NCI-H1694 (cell line): ENCODE measurements around the gene MMP23B.
"Not testable (repeated sequence)": the region's sequence is repeated elsewhere in the genome, so short reads cannot be mapped to it uniquely, and the experiment has no call there.

Experiments used
- DNase-seq: peaks from one replicate; lab custom pipeline; 2025; lab: John Stamatoyannopoulos, UW

The MMP23B gene

DNA sequence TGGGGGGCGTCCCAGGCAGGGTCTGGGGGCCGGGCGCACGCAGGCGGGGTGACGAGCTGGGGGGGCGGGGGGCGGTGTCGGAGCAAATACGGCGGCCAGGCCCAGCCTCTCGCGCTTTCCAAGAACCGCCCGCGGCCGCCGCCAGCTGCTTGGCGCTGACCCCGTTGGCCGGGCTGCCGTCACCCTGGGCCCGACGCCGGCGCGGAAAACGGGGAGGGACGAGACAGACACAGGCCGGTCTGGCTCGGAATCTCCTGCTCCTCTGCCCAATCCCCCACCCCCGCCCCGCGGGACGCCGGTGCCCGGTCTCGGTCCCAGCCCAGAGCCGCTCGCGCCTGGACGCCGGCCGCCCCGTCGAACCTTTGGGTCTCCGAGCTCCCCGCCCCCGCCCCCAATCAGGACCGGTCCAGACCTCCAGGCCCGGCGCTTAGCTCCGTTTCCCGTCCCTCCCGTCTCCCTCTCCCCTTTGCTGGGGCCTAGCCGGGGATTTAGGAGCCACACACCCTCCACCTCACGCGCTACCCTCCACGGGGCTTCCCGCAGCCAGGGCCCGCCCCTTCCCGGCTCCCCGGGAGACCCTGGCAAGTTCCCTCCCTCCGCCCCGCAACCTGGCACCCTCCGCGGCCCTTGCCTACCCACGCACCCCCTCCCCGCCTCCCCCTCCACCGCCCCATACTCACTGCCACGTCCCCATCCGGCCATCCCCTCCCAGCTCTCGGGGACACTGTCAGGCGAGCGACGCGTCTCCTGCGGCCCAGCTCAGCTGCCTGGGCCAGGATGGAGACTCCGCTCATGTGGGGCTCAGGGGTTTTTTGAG lies 800 bp upstream of the MMP23B start:
- no peak for DNase-seq

DNA sequence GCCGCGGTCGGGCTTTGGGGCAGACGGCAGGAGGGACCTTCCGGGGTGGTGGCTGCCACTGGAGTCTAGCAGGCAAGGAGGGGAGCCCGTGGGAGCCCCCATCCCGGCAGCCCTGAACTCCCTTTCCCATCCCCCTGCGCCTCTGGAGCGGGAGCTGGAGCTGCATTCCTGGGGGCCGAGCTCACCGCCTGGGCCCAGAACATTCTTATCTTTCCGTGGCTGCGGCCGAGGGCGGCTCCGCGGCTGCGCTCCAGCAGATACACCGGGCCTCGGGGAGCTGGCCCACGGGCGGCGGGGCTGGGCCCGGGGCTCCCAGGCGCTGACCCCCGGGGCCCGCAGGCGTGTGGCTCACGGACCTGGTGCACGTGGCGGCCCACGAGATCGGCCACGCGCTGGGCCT lies 1.4 kb downstream of the MMP23B start:
- DNase-seq: not testable (repeated sequence)

DNA sequence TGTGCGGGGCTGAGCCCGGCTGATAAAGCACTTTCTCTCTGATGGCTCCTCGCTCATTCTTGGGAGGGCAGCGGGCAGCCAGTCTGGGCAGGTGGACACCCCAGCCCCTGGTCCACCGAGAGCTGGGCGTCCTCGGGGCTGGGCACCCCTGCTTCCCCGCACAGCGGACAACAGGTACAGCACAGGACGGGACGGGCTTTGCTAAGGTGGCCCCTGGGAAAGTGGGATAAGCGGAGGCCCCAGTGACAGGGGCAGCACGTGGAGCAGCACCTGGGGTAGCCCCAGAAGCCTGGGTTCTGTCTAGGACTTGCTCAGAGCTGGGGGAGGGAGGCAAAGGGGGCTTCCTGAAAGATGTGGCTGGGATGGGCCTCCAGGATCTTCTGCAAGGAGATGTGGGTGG lies 2.6 kb downstream of the MMP23B start:
- not testable (repeated sequence) for DNase-seq

DNA sequence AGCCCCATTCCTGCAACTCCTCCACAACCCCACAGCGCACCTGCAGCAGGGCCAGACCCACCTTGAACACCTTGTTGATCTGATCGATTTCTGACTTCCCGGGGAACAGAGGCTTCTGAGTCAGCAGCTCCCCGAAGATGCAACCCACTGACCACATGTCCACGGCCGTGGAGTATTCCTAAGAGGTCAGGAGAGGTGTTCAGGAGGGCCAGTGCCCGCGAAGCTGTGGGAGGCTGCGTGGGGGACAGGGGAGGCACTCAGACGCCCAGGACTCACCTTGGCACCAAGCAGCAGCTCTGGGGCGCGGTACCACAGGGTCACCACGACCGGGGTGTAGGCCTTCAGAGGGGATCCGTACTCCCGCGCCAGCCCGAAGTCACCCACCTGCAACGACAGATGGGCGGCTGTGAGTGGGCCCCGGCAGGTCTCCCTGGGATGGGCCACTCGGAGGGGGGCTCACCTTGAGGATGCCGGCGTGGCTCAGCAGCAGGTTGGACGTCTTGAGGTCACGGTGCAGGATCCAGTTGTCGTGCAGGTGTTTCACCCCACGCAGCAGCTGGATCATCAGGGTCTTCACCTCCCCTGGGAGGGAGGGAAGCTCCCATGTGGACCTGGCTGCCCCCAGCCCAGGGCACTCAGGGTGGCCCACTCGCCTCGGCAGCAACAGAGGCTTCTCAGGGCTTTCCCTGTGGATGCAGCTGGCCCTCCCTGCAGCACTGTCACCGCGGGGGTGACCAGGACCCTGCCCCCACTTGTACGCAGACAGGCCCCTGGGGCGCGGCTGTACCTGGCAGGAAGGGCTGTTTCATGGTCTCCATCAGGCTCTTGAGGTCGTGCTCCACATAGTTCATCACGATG lies 4.9 kb downstream of the MMP23B start:
- not testable (repeated sequence) for DNase-seq

DNA sequence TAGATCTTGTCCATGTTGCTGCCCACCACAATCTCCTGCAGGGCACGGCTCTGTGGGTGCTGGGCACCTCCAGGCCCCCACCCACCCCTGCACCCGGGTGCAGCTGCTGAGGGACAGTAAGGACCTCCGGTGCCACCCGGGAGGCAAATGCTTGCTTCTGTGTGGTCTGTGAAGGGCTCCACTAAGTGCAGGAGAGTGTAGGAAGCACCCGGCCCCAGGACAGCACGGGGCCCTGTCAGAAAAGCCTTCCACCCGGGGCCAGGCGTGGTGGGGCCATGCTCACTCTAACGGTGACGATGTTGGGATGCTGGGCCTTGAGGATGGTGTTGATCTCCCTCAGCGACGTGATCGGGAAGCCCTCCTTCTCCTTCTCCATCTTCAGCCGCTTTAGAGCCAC lies 5.5 kb downstream of the MMP23B start:
- DNase-seq: not testable (repeated sequence)

DNA sequence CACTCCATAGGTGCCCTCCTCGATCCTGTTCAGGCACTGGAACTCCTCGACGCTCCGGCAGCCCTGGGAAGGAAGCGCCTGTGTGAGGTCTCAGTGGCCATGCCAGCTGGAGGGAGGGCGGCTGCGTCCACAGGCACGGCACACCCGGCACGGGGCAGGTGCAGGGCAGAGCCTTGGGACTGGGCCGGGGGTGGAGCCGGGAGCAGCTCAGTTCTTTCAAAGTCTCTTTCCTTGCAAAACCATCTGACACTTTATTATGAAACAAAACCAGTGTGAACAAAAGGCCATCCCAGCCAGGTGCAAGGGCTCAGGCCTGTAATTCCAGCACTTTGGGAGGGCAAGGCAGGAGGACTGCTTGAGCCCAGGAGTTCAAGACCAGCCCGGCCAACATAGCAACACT lies 6.6 kb downstream of the MMP23B start:
- DNase-seq: not testable (repeated sequence)

DNA sequence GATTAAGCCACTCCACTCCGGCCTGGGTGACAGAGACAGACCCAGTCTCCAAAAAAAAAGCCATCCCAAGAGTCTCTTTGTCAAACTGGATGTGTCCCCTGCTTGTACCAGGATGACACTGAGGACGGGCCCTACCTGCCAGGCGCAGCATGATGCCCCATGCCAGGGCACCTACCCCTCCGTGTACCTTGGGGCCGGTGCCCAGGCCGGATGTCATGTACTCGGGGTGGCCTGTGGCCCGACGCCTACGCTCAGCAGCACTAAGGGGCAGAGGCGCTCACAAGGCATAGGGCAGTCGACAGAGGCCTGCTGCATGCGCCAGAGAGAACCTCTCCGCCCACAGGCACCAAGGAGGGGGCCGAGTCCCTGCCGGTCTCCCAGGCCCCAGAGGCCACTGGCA lies 7.4 kb downstream of the MMP23B start:
- DNase-seq: not testable (repeated sequence)

DNA sequence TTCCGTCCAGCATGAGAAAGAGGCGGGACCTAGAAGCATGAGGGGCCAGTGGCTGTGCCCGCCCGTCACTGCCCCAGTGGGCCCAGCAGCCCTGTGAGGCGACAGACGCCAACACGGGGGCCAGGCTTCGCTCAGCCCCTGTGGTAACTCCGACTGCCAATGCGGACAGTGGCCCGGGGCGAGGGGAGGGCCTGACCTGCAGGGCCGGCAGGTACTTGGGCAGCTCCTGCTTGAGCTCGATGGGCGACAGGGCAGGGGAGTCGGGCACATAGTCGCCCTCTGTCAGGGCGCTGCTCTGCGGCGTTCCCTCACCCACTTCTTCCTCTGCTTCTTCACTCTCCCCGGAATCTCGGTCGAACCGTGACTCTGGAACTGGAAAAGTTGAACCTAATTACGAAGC lies 8.1 kb downstream of the MMP23B start:
- not testable (repeated sequence) for DNase-seq

DNA sequence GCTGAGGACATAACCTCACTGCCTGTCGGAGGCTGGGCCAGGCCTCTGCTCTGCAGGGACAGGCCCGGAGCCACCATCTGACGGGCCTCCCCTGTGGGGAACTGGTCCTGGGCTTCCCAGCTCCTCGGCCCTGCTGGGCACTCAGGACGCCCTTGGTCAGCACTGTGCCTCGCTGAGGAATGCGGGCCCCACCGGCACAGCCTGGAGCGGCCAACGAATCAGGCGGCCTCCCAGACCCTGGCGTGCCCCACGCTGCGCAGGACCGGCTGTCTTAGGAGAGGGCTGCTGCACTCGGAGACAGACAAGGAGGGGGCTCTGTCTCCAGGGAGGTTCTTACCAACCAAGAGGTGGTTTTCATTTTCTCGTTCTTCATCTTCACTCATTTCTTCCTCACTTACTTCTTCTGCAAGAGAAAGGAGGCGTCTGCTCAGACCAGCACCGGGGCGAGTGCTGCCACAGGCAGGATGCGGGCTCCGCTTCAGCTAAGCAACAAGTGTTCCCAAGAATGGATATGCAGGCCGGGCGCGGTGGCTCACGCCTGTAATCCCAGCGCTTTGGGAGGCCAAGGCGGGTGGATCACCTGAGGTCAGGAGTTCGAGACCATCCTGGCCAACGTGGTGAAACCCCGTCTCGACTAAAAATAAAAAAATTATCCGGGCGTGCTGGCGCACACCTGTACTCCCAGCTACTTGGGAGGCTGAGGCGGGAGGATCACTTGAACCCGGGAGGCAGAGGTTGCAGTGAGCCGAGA lies 8.9 kb downstream of the MMP23B start:
- DNase-seq: not testable (repeated sequence)

DNA sequence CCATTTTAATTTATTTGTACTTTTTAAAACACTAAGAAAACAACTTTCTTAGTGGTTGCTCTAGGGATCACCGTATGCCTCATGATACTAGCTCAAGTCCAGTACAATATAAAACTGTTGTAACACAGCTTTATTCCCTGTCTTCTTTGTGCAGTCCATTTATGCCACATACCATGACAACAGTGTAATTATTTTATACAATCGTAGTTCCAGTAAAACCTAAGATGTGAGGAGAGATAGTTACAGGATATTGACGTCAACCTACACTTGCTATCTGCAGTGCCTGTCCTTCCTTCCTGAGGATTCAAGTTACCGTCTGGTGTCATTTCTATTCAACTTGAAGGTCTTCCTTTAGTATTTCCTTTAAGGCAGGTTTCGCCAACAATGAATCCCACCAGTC lies 14.4 kb downstream of the MMP23B start:
- not testable (repeated sequence) for DNase-seq

DNA sequence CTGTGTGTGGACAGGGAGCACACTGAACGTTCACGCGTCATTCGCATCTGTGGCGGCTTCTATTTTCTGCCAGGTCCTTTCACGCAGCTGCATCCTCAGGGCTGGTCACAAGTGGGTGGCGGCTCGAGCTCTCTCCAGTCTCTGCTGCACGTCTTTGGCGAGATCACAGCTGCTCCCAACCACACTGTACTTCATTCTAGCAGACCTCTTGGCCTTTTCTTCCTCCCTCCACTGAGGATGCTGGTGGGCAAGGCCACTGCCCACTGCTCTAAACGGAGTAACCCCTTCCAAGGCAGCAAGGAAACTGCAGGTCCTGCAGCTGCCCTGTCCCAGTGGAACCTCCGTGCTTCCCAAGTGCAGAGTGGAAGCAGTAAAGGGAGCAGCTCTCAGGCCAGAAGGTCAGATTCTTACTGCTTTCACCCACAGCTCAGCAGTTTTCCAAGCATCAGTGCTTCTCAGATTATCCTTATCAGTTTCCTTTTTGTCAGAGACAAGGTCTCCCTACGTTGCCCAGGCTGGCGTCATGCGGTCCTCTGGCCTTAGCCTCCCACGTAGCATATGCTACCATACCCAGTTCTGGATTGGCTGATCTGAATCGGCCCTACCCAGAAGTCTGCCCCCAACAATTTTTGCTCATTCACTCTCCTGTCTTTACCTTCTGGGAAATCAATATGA lies 15.7 kb downstream of the MMP23B start:
- not testable (repeated sequence) for DNase-seq

DNA sequence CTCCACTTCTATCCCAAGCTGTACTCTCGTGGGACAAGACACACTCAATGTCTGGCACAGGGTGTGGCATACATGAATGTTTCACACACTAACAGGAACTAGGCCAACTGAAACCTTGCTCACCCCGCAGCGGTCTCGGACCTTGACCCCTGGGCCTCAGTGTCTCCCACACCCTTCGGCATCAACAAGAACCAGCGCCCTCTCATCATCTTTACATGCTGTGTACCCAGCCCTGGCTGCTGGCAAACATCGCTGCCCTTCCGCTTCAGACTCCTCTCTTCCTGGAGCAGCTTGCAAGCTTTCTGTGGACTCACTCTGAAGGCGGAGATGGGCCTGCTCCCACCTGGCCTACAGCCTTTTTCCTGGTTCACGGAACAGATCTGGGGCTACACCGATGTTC lies 16.3 kb downstream of the MMP23B start:
- DNase-seq: not testable (repeated sequence)

DNA sequence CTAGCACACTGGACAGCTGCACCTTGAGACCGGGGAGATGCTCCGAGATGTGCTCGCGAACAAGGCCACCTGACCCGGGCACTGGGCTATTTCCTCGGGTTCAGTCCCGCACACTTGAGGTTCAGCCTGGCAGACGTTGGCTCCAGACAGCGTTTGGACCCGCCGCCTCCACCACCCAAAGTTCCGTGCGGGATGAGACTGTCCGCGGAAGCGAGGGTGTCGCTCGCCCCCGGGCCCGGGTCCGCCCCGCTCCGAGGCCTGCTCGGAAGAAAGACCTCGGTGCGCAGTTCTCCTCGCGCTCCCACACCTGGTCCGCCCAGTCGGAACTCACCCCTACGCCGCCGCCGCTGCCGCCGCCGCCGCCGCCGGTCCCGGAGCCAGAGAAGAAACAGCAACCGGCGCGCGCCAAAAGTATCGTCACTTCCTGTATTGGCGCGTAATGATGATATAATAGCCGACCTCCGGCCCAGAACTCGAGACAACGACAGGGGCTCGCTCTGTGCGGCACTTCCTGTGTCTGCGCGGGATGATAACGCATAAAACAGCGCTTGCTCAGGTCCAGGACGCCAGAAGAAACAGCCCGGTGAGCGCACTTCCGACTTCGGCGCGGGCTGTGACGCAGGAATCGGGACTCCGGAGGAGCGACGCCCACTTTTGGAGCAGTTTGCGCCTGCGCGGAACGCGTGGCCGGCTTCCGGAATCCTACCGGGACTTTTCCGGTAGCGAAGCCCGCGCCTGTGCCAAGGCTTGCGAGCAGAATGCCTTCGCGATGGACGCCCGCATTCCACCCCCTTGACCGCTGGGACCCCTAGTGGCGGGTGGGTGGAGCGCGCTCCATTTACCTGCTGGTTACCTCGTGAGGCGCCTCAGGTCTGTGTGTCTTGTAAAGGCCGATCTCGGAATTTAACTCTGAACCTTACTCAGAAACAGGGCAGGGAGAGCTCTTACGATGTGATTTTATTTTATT lies 26.9 kb downstream of the MMP23B start, which contains the start of gene CDK11B:
TSS of gene CDK11B (minus strand) at position 422 of the 967 bp plus-strand sequence. CDS start 1,519 bp downstream, outside the sequence.
- peak; percentile 71 for DNase-seq

DNA sequence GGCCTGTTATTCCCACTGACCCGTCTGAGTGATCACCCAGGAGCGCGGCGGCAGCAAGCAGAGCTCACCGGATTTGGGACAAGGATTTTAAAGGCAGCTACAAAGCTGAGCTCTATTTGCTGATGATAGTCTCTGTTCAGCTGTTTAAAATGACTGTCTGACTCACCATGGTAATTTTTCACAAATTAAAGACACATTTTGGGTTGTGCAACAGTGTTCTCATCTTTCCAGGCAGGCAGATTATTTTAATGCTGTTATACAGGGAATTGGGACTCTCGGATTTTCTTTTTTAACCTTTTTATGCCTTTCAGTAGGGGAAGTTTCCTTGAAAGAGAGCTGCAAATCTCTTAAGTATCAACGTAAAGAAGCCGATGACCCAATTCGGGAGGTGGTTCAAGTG lies 30.4 kb downstream of the MMP23B start:
- DNase-seq: not testable (repeated sequence)

DNA sequence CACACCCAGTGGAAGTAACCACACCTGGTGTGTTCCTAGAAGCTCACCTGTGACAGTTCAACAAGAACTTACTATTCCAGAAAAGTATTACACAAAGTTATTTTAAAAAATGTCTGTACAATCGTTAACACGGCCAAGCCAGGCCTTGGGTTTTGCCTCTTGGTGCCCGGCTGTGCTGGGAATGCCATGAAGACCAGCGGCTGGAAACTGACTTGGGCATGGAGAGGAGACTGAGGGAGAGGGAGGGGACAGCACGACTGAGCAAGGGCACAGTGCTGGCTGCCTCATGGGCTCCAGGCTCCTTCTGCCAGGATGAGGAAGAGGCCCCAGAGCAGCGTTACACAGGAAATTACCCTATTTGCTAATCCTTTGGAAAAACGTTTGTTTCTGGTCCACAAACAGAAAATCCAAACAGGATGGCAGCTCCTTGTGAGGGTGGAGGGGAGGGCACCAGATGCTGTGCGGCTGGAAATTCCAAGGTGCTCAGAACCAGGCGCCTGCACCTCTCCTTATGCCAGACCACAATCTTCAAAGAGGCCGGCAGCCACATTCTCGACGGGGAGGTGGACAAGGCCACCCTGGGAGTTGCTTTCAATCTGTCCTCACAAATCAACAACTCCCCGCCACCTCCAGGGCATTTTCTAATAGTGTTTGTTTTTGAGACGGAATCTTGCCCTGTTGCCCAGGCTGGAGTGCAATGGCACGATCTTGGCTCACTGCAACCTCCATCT lies 31.0 kb downstream of the MMP23B start:
- not testable (repeated sequence) for DNase-seq

DNA sequence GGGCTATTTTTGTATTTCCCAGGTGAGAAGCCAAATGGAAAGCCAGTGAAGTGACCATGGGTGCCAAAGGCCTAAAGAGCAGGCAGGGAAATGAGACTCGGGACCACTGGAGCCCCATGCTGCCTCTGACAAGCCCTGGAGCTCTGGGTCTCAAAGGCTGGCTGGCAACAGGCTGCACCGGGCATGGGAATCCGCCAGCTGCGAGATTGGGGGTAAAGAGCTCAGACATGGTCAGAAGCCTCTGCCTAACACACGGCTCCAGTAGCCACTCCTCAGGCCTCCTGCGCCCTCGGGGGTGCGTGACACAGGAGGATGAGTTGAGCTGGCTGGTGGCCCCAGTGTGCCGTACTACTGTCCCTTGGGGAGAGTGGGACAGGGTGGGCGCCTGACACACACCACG lies 32.3 kb downstream of the MMP23B start:
- not testable (repeated sequence) for DNase-seq

DNA sequence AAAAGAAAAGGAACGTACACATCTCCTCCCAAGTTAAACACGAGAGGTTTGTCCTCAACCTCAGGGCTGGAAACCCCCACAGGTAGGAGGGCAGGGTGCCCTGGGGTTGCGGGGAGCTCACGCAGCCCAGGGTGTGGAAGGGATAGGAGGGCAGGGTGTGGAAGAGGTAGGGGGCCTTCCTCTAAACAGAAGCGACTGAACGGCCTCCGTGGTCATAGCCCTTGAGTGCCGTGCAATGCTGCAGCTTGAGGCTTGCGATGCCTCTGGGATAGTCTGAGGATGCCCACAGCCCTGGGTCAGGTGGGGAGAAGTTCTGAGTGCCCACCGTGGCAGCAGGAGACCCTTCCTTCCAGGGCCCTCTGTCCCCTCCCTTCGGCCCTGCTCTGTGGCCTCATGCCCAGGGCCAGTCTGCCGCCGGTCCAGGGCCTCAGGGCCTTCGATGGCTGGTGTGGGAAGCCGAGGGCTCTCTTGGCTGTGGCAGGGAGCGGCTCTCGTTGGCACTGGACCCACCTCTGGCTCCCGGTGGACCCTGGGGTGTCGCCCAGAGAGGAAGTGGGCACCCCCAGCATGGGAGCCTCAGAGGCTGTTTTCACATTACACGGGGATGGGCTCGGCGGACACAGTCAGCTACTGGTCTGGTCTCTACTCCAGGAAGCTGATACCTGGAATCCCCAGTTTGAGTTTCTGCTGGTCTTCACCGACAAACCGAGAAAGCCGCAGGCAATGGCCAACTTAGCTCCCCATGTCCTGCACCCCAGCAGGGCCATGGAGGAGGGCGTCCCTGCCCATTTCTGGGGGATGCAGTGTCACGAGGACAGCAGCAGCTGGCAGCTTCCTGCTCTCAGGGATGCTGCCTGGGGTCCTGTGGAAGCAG lies 33.2 kb downstream of the MMP23B start:
- no peak for DNase-seq

DNA sequence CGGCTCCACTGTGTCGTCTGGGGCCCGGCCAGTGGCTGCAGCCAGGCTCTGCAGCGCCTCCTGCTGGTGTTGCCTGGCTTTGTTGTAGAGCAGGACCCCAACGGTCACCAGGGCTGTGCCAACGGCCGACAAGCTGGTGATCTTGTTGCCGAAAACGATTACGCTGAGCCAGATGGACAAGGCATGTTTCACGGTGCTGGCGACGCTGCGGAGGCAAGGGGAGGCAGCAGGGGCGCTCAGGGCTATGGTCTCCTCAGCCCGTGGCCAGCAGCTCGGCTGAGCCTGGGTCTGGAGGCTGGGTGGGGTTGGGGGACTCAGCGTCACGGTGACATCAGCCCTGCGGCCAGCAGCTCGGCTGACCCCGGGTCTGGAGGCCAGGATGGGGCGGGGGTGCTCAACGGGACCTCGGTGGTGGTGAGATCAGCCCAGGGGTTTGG lies 33.9 kb downstream of the MMP23B start:
- DNase-seq: peak; percentile 10

DNA sequence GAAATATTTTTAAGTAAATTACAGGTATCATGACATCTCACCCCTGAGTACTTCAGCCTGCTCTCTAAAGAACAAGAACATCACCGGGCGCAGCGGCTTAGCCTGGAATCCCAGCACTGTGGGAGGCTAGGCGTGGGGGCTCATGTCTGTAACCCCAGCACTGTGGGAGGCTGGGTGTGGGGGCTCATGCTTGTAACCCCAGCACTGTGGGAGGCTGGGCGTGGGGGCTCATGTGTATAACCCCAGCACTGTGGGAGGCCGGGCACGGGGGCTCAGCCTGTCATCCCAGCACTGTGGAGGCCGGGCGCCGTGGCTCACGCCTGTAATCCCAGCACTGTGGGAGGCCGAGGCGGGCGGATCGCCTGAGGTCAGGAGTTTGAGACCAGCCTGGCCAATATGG lies 34.6 kb downstream of the MMP23B start:
- DNase-seq: no peak
